Endothelial cell of umbilical vein (primary cell): ENCODE results near the gene COPS9. TPM values are rescaled to one million over a fixed set of nuclear protein-coding genes. Genes with fewer than 3 reads are reported as not detected.

Source experiments
- BruUV-seq: library from RNA; stranded (reverse); fragments of 400-500 nt; replicated peaks from 2 replicates; lab custom pipeline; 2021; lab: Mats Ljungman, UMichigan
- CTCF ChIA-PET: fragments of 300-600, 350-600 bp; sonication (Branson Sonifier 250); formaldehyde crosslinking; loops from one replicate; lab custom pipeline; 2021; ENCODE audit warnings: antibody characterized with exemption, inconsistent platforms; lab: Charles Lee
- POLR2A ChIA-PET: fragments of 300-600, 350-600 bp; sonication (Branson Sonifier 250); formaldehyde crosslinking; loops from one replicate; lab custom pipeline; 2021; ENCODE audit warnings: antibody characterized with exemption, inconsistent platforms; lab: Charles Lee
- DNase-seq: peaks from one replicate; pipeline ENCODE4 v3.0.0-alpha.2; 2011; ENCODE audit warnings: low read depth, low spot score
- FAIRE-seq: peaks from 2 replicates; lab custom pipeline; 2011; peaks lifted over from hg19 to GRCh38; lab: Jason Lieb, UNC
- H2AFZ ChIP-seq: 2 replicates; pipeline ENCODE4 v1.6.0; 2012; ENCODE audit warnings: low read depth, low read length, control low read depth, inconsistent platforms
- H3K27ac ChIP-seq: 2 replicates; pipeline ENCODE4 v1.5.1; 2011; ENCODE audit warnings: low read depth, mild to moderate bottlenecking, control low read depth, low read length, moderate library complexity; ENCODE audit not compliant: insufficient read depth
- H3K27me3 ChIP-seq, 2 experiments: 2 replicates each; pipeline versions ENCODE4 v1.6.0 to v1.6.1; 2011; ENCODE audit warnings: low read length in 2 of 2, mixed read lengths in 1 of 2; ENCODE audit not compliant: control insufficient read depth in 2 of 2, insufficient read depth in 2 of 2
- H3K36me3 ChIP-seq, 2 experiments: 2 replicates in 1 of 2; 3 replicates in 1 of 2; pipeline ENCODE4 v1.5.1; 2011; ENCODE audit warnings: low read length in 2 of 2, mild to moderate bottlenecking in 1 of 2, moderate library complexity in 1 of 2; ENCODE audit not compliant: control insufficient read depth in 2 of 2, insufficient read depth in 2 of 2; ENCODE audit errors: extremely low read depth in 1 of 2
- H3K4me1 ChIP-seq: 3 replicates; pipeline ENCODE4 v1.5.1; 2011; ENCODE audit warnings: mild to moderate bottlenecking, low read length; ENCODE audit not compliant: control insufficient read depth, insufficient read depth; ENCODE audit errors: extremely low read depth
- H3K4me2 ChIP-seq: 2 replicates; pipeline ENCODE4 v1.6.1; 2011; ENCODE audit warnings: low read length, control low read depth, mixed read lengths; ENCODE audit not compliant: insufficient read depth
- H3K4me3 ChIP-seq, 3 experiments: fragments of 200-600 bp in 1 of 3; sonication (generic), shearing (Covaris generic) in 1 of 3; replicated peaks in 1 of 3; 2 replicates each; pipeline ENCODE4 v1.5.1; 2011 to 2016; ENCODE audit warnings: control low read depth in 3 of 3, low read length in 3 of 3, mild to moderate bottlenecking in 2 of 3, inconsistent platforms in 1 of 3, low read depth in 1 of 3, moderate library complexity in 1 of 3; ENCODE audit not compliant: insufficient read depth in 1 of 3
- H3K79me2 ChIP-seq: 2 replicates; pipeline ENCODE4 v1.6.0; 2012; ENCODE audit warnings: low read length, inconsistent platforms; ENCODE audit not compliant: control insufficient read depth, insufficient read depth
- H3K9ac ChIP-seq: replicated peaks from 2 replicates; pipeline ENCODE3; 2011; ENCODE audit warnings: low read length, control low read depth; ENCODE audit not compliant: insufficient read depth; ENCODE audit errors: extremely low read depth
- H3K9me1 ChIP-seq: replicated peaks from 3 replicates; pipeline ENCODE4 v1.6.0; 2011; ENCODE audit warnings: mild to moderate bottlenecking, low read length; ENCODE audit not compliant: control insufficient read depth, insufficient read depth; ENCODE audit errors: extremely low read depth
- H3K9me3 ChIP-seq: replicated peaks from 2 replicates; pipeline ENCODE4 v1.5.1; 2012; ENCODE audit warnings: low read length, inconsistent platforms; ENCODE audit not compliant: control insufficient read depth, insufficient read depth
- H4K20me1 ChIP-seq: replicated peaks from 2 replicates; pipeline ENCODE3; 2011; ENCODE audit warnings: mild to moderate bottlenecking, low read length; ENCODE audit not compliant: control insufficient read depth, insufficient read depth; ENCODE audit errors: extremely low read depth
- GATA2 ChIP-seq: IDR thresholded peaks from 2 replicates; pipeline ENCODE4 v1.7.0; 2011; ENCODE audit warnings: low read depth, mild to moderate bottlenecking, moderate library complexity, mixed read lengths, low read length; ENCODE audit not compliant: insufficient read length, insufficient read depth
- dilution Hi-C: fragments of 300-500 bp; cut with MboI; formaldehyde crosslinking; loops from one replicate; pipeline ENCODE4 v1.15.0; 2019; ENCODE audit warnings: low sequenced_read_pairs; ENCODE audit not compliant: extremely low pct_ligation_motif_present
- intact Hi-C: fragments of 100-400 bp; cut with micrococcal nuclease; formaldehyde crosslinking; loops from one replicate; pipeline ENCODE4 v1.10.0; 2022
- polyA plus RNA-seq, 4 experiments: library from polyadenylated mRNA; depleted of rRNA in 3 of 4; stranded (reverse) in 3 of 4; unstranded in 1 of 4; fragments of >200 nt; gene quantifications; 2 replicates each; pipeline versions ENCODE4 v1.2.1 to v1.2.3, GENCODE V29; 2011 to 2012; ENCODE audit warnings: missing spikeins in 1 of 4
- total RNA-seq: library from RNA; stranded (reverse); gene quantifications from 2 replicates; pipeline ENCODE4 v1.2.3, GENCODE V29; 2021
- TF ChIP-seq, protein P1 (sequence below): IDR thresholded peaks from 2 replicates; pipeline ENCODE4 v1.6.1; 2011; ENCODE audit not compliant: insufficient read depth, insufficient read length
- TF ChIP-seq, protein P2 (sequence below), 2 donors: IDR thresholded peaks; 1 replicate in 1 of 2; 2 replicates in 1 of 2; pipeline ENCODE4 v1.5.1; 2011; ENCODE audit warnings: low read length in 2 of 2, mild to moderate bottlenecking in 2 of 2, moderate library complexity in 2 of 2, control low read depth in 1 of 2, inconsistent platforms in 1 of 2, low read depth in 1 of 2; ENCODE audit not compliant: insufficient read depth in 1 of 2; ENCODE audit errors: extremely low read depth in 1 of 2

Gene COPS9
- total and polyA plus RNA-seq, 2 donors (not counting 3 experiments of a cell fraction or from before 2014, with no cell fraction given): 196 to 361 TPM

DNA sequence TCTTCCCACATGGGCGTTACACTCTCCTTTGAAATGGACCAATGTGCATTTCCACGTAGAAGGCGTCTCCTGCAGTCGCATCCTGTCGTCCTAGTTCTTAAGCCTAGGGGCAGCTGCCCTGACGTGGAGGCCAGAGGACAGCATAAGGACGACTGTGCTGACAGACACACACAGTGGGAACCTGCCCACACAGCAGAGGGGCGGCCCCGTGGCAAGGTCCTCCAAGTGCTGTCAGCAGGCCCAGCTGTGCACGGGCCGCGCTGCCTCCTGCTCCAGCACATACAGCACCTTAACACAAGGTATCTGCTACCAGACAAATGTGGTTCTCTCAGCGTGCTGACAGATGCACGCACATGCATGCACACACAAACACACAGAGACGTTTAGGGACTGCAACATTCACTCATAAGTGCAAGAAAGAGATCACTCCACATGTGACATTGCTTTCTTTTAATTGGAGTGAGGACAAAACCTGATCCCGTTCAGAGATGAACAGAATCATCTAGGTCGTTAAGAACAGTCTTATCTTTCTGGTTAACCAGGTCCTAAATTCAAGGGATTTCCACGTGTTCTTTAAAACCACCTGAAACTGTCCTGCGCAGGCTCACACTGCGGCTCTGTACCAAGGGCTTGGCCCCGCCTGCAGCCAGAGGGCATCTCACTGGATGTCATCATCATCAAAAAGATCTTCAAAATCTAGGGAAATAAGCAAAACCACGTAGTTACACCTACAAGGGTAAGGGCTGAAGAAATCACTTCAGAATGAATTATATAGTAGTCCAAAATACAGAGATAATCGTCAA, 5.5 kb downstream of the COPS9 start:
- TF ChIP-seq, protein P1, sequence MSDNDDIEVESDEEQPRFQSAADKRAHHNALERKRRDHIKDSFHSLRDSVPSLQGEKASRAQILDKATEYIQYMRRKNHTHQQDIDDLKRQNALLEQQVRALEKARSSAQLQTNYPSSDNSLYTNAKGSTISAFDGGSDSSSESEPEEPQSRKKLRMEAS: no peak
- no peak for TF ChIP-seq GATA2
- TF ChIP-seq, protein P2, sequence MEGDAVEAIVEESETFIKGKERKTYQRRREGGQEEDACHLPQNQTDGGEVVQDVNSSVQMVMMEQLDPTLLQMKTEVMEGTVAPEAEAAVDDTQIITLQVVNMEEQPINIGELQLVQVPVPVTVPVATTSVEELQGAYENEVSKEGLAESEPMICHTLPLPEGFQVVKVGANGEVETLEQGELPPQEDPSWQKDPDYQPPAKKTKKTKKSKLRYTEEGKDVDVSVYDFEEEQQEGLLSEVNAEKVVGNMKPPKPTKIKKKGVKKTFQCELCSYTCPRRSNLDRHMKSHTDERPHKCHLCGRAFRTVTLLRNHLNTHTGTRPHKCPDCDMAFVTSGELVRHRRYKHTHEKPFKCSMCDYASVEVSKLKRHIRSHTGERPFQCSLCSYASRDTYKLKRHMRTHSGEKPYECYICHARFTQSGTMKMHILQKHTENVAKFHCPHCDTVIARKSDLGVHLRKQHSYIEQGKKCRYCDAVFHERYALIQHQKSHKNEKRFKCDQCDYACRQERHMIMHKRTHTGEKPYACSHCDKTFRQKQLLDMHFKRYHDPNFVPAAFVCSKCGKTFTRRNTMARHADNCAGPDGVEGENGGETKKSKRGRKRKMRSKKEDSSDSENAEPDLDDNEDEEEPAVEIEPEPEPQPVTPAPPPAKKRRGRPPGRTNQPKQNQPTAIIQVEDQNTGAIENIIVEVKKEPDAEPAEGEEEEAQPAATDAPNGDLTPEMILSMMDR (IDR thresholded peaks at IDR 0.05; ENCODE audit: extremely low read depth in 1 of 2, insufficient read depth in 1 of 2, low read depth in 1 of 2, low read length in 2 of 2): no peak
- intact Hi-C loops (no loop called here), dilution Hi-C loops (no loop called here)
- no peak for FAIRE-seq
- ChIA-PET POLR2A (no interaction called here), CTCF (no interaction called here)
- BruUV-seq: no TSS peak
- Histone ChIP-seq H4K20me1 (no peaks in the 10 kb centered on the region), H3K27me3 (no peaks in the 10 kb centered on the region), H3K9me1 (no peaks in the 10 kb centered on the region), H3K36me3 (peaks cover 10 to 43% of the 10 kb centered on the region in 2 experiments), H3K79me2 (peaks cover 18% of the 10 kb centered on the region), H3K4me3 (no peak overlapping the region), H3K27ac (no peak overlapping the region), H3K9ac (no peak overlapping the region), H3K4me2 (no peak overlapping the region), H2AFZ (no peak overlapping the region), H3K4me1 (peaks cover 9% of the 10 kb centered on the region), H3K9me3 (no peaks in the 10 kb centered on the region)
- DNase-seq: no peak
